ENCODE results near the gene SLC15A4.
"Not testable (repeated sequence)": the region's sequence is repeated elsewhere in the genome, so short reads cannot be mapped to it uniquely, and the experiment has no call there.

SLC15A4 gene

DNA sequence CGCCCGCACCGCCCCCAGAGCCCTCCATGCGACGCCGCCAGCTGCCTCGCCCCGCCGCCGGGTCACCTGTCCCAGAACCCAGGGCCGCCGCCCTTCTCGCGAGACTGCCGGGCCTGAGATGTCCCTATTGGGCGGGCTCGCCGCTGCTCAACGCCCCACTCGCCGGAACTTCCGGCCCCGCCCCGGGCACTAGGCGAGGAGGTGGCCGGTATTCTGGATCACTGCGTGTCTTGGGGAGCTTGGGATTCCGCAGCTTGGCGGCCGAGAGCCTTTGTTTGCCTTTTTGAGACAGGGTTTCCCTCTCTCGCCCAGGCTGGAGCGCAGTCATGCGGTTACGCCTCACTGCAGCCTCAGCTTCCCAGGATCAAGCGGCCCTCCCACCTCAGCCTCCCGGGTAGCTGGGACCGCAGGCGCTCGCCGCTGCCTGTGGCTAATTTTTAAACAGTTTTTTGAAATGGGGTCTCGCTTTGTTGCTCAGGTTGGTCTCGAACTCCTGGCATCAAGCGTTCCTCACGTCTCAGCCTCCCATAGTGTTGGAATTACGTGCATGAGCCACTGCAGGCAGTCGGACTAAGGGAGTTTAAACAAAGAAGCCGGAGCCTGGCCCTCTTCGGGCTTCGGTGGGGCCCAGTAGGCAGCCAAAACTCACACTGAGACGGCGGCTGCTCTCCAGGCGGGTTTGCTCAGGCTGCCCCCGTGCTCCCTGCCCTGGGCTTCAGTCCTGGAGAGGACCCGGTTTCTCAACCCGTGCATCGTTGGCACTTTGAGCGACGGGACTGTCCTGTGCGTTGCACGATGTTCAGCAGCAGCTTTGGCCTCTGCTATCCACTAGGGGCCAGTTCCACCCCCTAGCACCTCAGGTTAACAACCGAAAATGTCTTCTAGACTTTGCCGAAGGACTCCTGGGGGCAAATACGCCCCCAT is at the start of gene SLC15A4:
Gene SLC15A4, minus strand, starts transcription at position 43 of the 924 bp plus-strand sequence. Its CDS starts 15 bp downstream, at position 28.
- DNase-seq, result peak; percentile 93

DNA sequence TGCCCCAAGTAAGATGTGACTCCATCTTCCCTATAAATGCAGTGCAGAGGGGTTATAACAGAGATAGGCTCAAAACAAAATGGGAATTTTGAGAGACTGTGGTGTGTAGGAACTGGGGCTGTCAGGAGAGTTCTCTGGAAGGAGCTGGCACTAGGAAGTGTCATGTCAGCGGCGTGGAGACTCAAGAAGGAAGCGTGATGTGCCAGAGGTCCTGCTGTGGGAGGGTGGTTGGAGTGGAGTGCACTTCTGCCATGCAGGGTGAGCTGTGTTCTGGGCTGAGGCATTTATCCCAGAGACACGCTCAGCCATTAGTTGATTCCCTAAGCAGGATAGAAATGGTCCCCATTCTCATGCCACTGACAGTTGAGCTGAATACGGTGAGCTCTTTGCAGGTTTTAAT is 48.5 kb upstream of the SLC15A4 start:
- no peak for DNase-seq

DNA sequence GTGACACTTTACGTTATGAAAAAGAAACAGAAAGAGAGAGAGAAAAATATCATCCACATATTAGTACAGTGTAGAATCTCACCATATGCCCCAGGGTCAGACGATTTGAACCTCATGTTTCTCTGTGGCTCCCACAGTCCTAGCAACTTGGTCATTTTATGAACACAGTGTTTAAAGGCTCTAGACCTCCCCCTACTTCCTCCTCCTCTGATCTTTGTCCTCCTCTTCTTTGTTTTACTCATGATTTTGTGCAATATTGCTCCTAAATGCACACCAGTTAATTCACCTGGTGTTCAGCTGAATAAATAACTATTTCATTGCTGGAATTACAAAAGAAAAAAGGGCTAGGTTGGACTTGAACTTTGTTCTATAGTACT is 47.7 kb upstream of the SLC15A4 start:
- DNase-seq, result no peak

DNA sequence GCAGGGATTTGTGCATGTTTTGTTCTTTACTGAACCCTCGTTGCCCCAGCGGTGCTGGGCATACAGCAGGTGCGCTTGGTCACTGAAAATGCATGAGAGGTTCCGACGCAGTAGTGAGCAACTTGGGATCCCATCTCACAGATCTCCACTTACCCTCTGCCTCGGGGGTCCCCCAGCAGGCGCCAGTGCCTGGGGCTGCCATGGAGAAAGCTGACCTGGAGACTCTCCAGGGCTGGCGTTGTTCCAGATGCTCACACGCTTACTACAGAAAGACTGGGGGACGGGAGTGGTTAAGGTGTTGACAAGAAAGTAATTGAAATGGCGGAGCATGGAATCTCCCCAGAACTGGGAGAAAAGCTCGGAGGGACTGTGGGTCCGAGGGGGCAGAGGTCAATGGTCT is 43.7 kb upstream of the SLC15A4 start:
- no peak for DNase-seq

DNA sequence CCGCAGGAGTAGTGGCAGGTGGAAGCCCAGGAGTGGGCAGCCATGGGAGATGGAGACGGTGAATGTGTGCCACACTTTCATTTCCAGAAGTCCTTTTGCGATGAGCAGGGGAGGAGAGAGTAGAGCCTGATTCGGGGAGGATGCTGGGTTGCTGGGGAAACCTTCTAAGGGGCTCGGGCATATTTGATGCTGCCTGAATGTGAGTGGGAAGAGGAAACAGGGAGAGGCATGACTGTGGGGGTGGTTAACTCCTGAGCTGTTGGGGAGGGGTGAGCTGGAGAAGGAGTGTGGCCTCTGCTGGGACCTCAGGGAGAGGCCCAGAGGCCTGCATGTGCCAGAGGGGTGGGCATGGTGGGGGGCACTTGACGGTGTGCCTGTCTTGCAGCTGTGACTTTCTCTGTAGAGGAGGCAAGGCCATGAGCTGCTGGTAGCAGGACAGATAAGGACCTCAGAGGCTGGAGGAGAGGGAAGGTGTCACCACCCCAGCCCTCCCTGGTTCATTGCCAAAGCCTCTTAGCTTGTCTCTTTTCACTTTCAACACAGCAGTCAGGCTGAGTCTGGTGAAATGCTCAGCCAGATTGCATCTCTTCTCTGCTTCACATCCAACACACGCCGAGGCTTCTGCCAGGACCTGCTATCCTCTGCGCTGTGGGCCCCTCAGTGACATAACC is 40.9 kb upstream of the SLC15A4 start:
- no peak for DNase-seq

DNA sequence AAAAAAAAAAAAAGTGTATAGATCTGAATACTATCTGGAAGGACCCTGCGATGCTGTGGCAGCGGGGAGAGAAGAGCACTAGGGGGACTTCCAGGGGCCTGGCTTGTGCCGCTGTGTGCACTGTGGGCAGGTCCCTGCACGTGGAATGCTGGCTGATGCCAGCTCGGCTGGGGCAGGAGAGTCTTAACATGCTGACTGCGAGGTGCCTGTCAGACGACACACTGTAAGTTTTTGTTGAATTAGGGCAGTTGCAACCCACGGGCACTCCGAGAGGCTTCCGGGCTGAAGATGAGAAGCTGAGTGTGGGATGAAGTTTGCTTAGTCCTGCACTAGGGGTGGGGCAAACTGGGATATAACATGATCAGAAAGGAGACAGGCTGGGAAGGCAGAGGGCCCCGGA is 40.2 kb upstream of the SLC15A4 start:
- DNase-seq, result no peak

DNA sequence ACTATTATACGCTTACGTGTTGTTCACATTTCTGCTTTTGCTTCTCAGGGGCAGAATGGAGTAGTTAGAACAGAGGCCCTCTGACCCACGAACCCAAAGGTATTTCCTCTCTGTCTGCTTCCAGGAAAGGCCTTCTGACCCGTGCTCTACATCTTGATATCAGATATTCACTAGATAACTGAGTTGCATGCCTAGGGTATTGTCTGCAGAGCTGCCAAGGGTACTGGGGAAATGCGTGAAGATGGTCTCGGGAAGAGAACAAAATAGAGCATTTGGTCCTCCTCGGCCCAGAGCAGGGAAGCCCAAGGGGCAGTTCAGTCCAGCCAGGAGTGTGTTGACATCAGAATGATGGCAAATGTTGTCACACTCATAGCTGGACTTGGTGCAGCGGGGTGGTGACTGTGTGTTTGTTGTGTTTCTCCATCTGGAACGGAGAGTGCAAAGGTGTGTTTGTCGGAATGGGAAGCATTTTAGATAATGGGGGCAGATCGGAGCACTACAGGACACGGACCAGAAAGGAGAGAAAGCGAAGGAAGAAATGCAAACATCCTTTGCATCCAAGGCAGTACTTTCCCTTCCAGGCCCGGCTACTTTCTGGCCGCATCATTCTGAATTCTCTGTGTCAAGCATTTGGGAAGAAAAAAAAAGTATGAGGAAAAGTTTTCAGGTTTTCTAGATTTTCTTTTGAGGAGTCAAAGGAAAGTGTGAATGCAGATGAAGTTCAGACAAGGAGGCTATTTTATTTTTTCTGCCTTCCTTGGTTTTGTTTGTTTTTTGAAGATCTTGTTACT is 37.7 kb upstream of the SLC15A4 start:
- DNase-seq, result no peak

DNA sequence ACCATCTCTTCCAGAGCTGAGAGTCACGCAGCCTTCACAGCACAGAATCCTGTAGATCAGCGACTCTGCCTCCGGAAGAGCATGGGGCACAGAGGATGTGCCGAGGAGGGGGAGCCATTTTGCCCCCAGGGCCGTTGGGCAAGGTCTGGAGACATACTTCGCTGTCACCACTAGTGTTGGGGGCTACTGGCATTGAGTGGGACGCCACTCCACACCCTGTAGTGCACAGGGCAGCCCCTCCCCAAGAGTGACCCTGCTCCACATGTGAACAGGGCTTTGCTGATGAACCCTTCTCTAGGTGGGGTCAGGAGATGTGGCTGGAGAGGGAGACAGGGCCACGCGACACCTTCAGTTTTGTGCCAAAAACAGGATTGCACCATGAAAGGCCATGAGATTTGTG is 35.6 kb upstream of the SLC15A4 start:
- no peak for DNase-seq

DNA sequence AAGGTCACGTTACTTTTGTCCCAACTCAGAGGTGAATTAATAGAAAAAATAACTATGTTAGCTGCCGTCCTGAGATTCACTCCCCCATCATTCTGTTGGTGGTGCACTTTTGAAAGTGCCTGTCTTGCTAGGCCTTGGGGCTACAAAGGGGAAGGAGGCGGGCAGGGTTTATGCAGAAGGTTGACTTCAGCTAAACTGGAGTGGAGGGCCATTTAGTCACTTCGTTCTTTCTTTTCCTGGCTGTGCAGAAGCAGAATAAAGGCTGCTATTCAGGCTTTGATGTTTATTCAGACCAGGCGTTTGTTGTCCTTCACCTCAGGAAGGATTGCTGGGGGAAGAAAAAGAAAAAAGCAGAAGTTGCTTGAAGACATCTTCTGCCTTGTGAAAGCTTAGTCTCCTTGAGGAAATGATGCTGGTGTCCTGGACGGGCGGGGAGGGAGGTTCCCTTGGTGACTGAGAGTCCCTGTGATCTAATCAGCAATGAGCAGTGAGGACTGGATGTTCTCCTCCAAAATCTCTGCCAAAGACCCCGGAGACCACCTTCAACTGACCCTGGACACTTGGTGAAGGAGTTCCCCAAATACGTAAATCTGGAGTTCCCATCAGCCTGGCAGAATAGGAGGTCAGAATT is 33.5 kb upstream of the SLC15A4 start:
- DNase-seq, result no peak

DNA sequence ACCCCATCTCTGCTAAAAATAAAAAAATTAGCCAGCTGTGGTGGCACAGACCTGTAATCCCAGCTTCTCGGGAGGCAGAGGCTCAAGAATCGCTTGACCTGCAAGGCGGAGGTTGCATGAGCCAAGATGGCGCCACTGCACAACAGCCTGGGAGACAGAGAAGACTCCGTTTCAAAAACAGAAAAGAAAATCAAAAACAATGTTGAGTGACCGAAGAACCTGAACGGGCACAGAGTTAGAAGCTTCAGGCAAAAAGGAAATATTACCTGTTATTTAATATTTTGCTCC is 33.0 kb upstream of the SLC15A4 start:
- DNase-seq, result no peak

DNA sequence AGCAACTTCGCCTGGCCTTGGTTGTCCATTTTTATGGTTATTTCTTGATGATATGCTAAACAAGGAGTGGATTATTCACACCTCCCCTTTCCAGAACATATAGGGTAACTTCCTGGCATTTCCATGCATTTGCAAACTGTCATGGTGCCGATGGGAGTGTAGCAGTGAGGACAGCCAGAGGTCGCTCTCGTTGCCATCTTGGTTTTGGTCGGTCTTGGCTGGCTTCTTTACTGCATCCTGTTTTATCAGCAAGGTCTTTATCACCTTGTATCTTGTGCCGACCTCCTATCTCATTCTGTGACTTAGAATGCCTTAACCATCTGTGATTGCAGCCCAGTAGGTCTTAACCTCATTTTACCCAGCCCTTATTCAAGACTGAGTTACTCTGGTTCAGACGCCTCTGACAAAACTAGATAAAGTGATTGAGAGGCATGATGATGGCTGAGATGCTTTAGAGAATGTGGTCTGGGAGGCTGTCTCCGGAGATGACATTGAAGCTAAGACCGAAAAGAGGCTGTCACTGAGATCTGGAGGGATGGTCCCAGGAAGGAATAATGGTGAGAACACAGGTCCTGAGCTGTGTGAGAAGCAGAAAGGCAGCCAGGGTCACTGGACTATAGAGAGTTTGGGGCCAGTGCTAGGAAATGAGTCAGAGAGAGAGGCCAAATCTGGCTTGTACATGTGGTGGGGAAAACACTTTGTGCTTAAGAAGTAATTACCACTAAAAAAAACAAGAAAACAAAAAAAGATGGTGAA is 32.5 kb upstream of the SLC15A4 start:
- DNase-seq, result no peak

DNA sequence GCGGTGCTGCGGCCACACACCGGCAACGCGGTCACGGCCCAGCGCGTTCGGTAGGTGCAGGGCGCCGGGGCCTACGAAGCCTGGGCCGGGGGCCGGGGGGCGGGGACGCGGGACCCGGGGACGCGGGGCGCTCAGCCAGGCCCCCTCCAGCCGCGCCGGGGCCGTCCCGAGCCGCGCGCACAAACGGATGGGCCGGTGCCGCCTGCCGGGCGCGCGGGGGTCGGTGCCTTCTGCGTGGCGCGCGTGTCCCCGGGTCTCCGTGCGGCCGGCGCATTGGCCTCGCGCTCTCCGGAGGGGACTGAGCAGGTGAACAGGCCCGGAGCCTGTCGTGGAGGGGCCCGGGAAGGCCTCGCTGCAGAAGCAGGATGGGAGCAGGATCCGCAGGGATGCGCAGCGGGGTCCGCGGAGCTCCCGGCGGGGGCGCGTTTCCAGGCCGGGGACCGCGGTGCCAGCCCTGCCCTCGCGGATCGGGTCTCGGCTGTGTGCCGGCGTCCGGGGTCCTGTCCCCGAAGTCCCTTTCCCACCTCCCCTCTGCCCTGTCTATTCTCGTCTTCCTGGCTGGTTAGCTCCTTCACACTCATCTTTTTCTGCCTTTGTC is 29.9 kb upstream of the SLC15A4 start:
- DNase-seq, result no peak

DNA sequence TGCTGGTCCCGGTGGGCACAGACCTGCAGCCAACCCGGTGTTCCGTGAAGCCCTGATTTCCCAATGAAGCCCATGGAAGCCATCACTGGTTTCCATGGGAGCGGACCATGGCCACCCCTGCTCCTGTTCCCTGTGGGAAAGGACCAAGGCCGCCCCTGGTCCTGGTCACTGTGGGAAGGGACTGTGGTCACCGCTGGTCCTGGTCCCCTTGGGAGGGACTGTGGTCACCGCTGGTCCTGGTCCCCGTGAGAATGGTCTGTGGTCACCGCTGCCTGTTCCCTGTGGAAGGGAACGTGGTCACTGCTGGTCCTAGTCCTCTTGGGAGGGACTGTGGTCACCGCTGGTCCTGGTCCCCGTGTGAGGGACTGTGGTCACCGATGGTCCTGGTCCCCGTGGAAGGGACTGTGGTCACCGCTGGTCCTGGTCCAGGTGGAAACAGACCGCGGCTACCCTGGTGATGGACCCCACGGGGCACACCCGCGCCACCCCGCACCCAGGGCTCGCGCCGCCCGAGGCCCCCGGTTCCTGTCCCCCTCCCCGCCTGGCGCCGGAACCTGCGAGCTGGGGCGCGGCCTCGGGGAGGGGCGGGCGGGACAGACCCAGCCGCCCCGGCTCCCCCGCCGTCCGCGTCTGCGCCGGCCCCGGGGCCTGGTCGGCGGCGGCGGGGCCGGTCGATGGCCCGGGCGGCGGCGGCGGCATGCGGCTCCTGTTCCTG is 29.3 kb upstream of the SLC15A4 start, which contains the start of gene GLT1D1:
Gene GLT1D1, plus strand, starts transcription at position 594 of the 715 bp plus-strand sequence. Its CDS starts 104 bp downstream, at position 698.
- DNase-seq, result no peak

DNA sequence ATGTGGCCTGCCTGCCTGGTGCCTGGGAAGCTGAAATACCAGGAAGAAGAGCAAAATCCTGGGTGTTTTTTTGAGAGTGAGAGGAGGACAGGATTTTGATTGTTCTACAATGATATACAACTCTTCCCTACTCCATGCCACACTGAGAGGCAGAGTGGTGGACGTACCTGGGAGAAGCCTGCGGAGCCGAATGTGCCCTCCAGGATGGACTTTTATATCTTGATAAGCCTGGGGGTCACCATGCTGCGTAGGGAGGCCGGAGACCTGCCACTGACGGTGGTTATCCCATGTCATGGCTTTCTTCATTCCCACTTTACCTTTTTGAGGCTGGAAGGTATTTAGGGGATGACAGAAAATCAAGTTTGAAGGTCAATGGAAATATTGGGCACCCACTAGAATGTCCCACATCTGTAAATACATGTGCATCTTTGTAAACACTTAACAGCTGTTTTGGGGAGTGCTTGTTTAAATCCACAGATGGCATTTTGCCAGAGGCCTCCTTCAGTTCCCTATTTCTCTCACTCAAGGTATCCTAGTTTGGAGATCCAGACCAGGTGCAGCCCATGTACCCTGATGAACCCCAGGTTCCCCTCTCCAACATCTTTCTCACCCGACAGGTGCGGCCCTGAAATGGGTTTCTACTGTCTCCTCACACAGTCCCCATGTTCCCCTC is 28.4 kb upstream of the SLC15A4 start:
- DNase-seq, result no peak

DNA sequence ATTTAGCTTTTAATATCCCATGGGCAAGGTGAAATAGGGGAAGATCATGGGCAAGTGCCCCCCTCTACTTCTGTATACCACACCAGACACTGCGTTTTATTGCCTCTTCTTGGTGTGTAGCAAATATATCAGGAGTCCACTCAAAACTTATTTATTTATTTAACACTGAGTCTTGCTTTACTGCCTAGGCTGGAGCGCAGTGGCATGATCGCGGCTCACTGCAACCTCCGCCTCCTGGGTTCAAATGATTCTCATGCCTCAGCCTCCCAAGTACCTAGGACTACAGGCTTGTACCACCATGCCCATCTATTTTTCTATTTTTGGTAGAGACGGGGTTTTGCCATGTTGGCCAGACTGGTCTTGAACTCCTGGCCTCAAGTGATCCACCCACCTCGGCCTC is 27.7 kb upstream of the SLC15A4 start:
- not testable (repeated sequence) for DNase-seq

DNA sequence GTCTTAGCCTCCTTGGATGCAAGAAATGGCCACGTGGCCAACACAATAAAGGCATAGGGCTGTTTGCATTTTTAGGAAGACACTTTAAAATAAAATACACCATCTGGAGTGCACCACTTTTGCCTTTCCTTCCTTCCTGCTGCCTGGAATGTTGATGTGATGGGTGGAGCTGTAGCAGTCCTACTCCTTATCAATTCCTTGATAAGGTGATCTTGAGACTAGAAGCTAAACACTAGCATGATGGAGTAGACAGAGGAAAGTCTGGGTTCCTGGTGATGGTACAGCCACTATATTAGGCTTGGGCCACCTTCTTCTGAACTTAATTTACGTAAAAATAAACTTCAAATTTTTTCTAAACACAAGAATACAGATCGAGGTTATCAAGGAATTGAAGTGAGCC is 26.6 kb upstream of the SLC15A4 start:
- DNase-seq, result no peak

DNA sequence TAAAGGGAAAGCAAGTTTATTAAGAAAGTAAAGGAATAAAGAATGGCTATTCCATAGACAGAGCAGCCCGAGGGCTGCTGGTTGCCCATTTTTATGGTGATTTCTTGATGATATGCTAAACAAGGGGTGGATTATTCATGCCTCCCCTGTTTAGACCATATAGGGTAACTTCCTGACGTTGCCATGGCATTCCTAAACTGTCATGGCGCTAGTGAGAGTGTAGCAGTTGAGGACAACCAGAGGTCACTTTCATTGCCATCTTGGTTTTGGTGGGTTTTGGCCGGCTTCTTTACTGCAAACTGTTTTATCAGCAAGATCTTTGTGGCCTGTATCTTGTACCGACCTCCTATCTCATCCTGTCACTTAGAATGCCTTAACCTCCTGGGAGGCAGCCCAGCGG is 26.0 kb upstream of the SLC15A4 start:
- DNase-seq, result not testable (repeated sequence)

DNA sequence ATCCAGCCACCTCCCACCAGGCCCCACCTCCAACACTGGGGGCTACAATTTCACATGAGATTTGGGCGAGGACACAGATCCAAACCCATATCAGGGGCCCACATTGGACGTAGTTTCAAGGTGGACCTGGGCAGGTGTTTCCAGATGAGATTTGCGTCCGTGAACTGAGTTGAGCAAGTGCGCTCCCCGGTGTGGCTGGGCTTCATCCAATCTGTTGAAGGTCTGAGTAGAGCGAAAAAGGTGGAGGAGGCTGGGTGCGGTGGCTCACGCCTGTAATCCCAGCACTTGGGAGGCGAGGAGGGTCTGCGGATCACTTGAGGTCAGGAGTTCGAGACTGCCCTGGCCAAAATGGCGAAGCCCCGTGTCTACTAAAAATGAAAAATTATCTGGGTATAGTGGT is 24.6 kb upstream of the SLC15A4 start:
- DNase-seq, result no peak

DNA sequence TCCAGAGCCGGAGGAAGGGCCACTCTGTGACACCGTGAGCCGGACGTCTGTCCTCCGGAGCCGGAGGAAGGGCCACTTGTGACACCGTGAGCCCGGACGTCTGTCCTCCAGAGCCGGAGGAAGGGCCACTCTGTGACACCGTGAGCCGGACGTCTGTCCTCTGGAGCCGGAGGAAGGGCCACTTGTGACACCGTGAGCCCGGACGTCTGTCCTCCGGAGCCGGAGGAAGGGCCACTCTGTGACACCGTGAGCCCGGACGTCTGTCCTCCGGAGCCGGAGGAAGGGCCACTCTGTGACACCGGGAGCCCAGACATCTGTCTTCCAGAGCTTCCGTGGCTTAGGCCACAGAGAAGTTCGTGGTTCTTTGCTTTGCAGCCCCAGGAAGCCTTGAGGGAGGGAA is 22.9 kb upstream of the SLC15A4 start:
- DNase-seq, result not testable (repeated sequence)

DNA sequence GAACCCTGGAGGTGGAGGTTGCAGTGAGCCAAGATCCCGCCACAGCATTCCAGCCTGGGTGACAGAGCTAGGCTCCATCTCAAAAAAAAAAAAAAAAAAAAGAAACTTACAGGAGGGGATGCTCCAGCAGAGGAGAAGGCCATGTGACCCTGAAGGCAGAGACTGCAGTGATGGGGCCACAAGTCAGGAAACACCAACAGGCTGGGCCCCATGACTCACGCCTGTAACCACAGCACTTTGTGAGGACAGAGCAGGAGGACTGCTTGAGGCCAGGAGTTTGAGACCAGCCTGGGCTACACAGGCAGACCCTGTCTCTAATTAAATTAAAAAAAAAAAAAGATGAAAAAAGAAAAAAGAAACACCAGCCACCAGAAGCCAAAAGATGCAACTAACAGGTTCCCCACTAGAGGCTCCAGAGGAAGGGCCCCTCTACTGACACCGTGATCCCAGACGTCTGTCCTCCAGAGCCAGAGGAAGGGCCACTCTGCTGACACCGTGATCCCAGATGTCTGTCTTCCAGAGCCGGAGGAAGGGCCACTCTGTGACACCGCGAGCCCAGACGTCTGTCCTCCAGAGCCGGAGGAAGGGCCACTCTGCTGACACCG is 20.4 kb upstream of the SLC15A4 start:
- no peak for DNase-seq

Measured in NCI-H1092 (cell line).